ENCODE results near the gene MRAP.

Gene MRAP

DNA sequence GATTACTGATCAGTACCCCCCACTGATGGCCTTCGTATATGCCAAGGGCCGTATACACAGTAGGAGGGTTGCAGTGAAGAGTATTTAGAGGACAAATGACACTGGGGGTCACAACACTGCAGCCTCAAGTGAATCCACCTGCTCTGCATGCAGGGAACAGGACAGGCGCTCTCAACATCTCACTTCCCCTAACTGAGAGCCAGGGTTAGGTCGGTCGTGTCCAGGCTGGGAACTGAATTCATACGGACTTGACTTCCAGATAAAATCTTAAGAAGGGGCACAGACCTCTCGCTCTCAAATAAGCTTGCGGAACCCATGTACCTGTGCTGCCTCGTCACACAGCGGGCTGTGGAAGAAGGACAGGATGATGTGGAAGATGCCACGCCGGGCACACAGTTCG is 22.8 kb downstream of the MRAP start:
- in situ Hi-C loops (cut with MboI; ENCODE audit: low sequenced_read_pairs), result no loop called here

DNA sequence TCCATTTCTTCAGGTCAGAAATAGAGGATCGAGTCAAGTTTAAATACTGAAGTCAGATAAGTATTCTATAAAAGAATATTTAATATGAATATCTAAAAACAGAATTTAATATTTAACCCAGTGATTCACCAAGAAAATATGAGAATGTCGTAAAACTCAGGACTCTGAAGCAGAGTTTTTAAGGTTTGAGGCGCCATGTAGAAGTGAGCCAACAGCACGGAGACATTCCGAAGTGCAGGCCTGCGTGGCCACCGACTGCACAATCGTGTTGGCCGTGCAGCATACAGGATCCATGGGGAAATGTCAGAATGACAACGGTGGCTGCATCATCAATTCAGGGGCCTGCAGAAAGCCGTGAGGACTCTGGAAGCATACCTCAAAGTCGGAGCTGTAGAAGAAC is 23.4 kb downstream of the MRAP start:
- in situ Hi-C loops (cut with MboI; ENCODE audit: low sequenced_read_pairs), result no loop called here

GRCh38 chr21:32322676-32323075 is 24.0 kb downstream of the MRAP start:
- in situ Hi-C loops (cut with MboI; ENCODE audit: low sequenced_read_pairs), result no loop called here

DNA sequence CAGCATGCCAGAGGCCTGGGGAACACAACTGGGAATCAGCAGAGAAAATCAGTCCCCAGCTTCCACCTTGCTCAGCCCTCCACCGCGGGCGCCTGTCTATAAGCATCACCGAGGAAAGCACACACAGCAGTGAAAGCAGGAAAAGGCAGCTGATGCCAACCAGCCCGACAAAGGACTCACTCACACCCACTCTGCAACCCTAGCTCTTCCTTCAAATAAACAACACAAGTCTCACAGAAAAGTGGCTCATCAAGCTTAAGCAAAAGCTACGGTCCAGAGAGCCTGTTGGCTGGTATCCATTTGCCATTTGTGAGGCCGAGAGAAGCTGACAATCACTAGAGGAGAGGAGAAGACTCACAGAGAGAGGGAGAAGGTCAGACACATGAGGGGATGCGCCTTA is 27.1 kb downstream of the MRAP start:
- in situ Hi-C loops (cut with MboI; ENCODE audit: low sequenced_read_pairs), result no loop called here

DNA sequence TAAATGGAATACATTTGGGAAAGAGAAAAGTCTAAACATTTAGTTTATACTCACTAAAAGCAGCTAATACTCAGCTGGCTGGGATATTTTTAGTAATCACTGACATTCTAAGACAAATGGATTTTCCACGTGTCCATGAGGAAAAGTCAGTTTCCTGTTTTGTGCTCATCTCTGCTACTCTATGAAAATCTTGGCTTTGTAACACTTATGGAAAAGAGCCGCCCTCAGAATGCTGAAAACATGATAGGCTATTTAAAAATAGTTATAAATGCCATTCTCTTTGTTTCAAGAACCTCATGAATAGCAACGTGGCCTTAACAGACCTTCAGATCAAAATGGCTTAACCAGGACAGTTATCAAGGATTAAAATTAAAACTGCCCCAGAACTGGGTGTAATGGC is 29.9 kb downstream of the MRAP start:
- in situ Hi-C loops (cut with MboI; ENCODE audit: low sequenced_read_pairs), result no loop called here

DNA sequence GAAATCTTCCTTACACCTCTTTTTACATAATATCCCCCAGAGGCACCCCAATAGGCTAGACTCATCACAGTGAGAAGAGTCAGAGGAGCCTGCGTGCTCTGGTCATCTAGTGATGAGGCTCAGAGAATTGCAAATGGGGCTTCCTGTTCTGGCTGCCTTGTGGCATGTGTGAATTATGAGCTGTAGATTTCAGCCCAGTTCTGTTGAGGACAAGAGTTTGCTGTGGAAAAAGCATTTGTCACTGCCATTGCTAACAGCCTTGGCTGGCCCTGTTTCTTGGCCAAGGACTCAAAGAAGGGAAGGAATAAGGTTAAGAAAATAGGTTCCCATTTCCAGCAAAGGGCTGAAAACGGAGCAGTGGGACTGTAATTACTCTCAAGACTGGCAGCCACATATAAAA is 30.7 kb downstream of the MRAP start:
- in situ Hi-C loops (cut with MboI; ENCODE audit: low sequenced_read_pairs), result no loop called here

GRCh38 chr21:32329776-32330175 is 31.1 kb downstream of the MRAP start:
- in situ Hi-C loops (cut with MboI; ENCODE audit: low sequenced_read_pairs), result no loop called here

DNA sequence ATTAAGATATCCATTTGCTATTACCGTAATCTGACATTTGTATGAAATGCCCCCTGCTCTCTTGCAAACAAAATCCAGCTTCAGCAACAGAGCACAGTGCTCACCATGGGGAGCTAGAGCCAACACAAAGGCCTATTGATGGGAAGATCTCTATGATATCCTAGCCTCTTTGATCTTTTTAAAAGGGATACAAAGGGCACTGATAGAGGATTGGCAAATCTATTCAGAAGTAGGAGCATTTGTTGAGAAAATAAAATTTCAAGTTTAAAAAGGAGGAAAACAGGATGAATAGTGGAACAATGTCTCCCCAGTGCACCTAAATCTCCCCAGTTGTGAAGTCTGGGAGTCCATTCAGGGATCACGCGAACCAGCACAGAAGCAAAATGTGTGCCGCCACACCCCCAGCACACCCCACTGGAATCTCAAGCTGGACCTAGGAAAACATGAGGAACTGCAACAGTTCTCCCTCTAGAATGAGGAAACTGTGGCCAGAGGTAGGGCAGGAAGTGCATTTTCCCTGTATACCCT is 32.2 kb downstream of the MRAP start:
- in situ Hi-C loops (cut with MboI; ENCODE audit: low sequenced_read_pairs), result no loop called here

DNA sequence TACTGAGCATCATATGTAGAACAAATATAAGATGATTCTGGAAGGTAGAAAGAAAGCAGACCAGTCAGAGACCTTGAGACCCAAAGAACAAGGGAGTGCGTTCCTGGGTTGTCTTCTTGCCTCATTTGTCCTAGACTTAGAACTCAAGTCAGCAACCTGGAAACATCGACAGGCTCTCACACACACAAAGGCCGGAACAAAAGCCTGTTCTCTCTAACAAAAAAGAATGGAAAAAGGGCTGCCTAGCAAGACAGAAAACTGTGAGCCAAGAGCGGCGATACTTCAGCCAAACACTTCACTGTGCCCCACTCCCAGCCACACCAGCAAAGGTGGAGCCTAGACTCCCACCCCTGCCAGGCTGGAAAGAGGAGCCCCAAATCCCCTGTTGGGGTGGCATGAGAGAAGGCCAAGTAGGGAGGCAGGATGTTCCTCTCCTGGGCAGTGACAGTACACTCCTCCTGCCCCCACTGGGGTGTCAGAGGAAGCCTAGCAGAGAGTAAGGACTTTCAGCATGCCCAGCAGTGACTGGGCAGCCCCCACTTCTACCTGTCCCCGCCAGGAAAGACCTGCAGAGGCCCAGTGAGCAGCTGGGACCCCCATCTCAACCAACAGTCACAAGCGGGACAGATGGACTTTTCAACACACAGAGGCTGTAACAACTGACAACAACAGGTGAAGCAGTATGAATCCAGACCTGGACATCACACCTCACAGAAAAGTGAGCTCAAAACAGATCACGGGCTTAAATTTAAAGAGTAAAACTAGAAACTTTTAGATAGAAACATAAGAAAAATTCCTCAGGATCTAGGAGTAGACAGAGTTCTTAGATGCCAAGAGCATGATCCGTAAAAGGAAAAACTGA is 33.0 kb downstream of the MRAP start:
- in situ Hi-C loops (cut with MboI; ENCODE audit: low sequenced_read_pairs), result no loop called here

- in situ Hi-C loops (cut with MboI; ENCODE audit: low sequenced_read_pairs), result no loop called here
Measured at GRCh38 chr21:32332463-32332951, 33.9 kb downstream of the MRAP start.

DNA sequence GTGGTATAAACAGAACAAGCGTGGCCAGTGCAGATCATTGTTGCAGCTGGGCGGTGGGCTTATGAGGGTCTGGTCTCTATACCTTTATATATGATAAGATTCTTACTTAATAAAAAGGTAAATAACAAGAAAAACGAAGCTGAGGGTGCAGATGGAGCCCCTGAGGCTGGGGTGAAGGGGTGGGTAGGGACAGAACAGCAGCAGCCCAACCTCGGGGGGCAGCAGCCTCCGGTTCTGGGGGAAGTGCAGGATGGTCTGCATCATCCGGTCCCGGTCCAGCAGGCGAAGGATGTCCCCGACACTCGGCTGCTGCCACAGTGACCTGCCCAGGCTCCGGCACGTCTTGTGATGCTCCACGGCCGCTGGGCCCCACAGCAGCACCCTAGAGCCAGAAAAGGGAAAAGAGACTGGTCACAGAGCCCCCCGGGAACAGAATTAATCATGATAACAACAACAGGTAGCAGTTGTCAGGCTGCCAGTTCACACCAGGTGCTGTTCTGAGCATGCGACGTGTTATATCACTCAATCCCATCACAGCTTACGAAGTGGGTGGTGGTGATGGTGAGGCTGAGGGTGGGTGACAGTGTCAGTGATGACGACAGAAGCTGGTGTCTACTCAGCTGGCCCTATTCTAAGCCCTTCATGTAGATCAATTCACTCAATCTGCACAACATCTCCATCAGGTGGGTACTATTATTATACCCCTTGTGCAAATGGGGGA is 35.5 kb downstream of the MRAP start:
- in situ Hi-C loops (cut with MboI; ENCODE audit: low sequenced_read_pairs), result no loop called here

DNA sequence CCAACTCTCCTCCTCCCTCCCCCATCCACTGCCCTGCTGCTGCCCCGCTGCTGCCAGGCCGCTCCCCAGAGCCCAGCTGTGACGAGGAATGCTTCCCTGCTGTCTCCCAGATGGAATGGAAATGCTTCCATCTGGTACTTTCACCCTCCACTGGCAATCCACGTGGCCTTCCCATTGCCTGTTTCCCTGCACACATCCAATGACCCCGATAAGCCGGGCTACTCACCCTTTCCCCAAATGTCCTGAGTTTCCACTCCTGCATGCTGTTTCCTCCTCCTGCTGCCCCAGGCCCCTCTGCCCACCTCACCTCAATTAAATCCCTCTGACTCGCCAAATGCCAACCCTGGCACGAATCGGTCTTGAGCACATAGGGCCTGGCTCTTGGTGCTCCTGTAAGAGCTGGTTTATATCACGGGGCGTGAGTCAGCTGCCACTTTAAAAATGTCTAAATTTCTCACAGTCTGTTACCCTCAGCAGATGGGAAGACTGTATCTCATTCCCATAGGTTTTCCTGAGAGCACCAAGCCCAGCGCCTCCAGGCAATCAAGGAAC is 36.4 kb downstream of the MRAP start:
- in situ Hi-C loops (cut with MboI; ENCODE audit: low sequenced_read_pairs), result no loop called here

DNA sequence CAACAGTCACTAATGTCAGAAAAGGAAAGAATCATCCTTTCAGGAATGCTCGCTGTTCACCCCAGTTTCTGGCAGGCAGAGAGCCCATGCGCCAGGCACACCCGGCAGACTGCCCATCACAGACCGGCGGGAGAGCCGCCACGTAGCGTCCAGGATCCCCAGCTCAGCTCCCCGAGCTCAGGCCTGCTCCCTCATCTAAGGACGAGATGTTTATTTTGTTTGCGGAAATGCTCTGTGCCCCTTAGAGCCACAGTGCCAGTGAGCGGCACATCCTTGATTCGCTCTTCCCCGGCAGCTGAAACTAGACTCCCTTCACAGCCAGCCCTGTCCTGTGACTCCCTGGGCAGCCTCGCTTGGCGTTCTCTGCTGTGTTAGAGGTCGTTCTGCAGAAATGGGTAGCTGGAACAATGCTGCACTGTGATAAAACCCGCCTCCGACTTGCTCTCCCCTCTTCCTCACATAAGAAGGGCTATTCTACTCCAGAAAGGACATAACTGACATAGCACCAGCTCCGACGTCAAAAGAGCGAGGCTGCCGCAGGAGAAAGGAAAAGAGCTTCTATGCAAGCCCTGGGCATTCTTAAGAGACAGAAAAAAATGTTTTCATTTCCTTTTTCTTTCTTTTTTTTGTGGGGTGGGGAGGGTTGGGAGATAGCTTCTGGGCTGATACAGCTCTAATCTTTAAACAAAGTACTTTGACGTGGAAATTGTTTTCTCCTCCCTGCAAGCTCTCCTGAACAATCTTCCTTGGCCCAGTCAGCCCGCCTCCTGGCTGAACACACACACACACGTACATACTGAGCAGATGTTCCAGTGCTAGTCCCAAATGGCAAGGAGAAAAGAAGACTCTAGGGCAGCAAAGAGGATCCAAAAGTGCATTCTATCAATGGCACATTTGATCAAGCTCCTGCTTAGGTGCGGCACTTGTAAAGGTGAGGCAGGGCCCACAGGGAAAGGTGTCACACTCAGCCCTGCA is 37.2 kb downstream of the MRAP start:
- in situ Hi-C loops (cut with MboI; ENCODE audit: low sequenced_read_pairs), result no loop called here

DNA sequence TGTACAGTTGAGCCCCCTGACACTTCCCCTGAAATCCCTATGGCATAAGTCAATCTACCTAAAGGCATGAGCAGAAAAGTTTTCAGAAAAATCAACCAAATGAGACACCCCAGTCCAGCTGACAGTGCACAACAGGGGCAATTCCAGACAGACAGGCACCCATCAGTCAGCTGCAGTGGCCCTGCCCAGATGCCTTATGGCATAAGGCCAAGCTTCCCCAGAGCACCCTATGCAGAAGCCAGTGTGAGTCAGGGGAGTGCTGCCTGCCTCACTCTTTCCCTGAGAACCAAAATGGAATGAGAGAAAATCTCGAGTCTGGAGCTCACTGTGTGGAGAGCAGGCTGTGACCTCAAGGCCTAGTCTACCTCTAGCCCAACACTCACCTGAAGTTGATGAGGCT is 38.1 kb downstream of the MRAP start:
- in situ Hi-C loops (cut with MboI; ENCODE audit: low sequenced_read_pairs), result no loop called here

DNA sequence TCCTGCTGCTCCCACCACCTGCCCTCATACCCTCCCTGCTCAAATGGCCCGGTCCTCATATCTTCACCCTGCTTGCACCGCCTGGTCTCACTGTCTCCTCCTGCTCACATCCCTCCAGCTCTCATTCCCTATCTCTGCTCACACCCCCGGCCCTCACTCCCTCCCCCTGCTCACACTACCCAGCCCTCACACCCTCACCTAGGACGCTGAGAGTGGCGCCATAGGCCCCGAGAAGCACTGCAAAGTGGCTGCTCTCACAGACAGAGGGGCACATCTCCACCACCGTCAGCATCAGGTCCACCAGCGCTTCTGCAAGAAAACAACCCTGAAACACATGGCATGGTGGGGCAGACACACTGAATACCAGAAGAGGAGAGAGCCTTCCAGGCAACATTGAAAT is 38.6 kb downstream of the MRAP start:
- in situ Hi-C loops (cut with MboI; ENCODE audit: low sequenced_read_pairs), result no loop called here

DNA sequence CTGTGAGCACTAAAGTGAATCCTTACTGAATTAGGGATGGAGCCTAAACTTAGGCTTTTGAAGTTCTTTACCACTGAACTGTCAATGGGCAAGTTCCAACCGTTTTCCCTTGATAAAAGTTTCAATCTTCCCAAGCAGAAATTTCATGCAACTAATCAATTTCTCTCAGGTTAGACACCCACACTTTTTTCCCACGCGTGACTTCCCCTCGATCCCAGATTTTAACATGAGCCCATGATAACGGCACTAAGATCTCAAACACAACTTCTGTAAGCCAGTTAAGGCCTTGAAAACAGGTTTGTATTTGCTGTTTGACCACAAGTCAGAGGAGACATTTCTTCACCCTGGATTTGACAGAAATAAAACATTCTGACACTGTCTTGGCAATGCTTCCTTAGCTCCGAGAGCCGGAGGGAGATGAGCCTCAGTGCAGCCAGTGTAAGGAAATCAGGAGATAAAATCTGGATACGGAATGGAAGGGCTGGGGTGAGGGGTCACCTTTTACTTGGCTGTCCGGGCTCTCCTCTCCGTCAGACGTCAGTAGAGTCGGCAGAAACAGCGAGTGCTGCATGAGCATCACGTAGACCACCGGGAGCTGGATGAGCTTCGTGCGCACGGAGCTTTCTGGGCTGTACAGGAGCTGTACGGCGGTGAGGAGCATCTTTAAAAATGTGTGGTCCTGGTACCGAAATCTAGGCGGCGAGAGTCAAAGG is 39.7 kb downstream of the MRAP start:
- in situ Hi-C loops (cut with MboI; ENCODE audit: low sequenced_read_pairs), result no loop called here

- in situ Hi-C loops (cut with MboI; ENCODE audit: low sequenced_read_pairs), result no loop called here
Measured at GRCh38 chr21:32340863-32341848, 42.5 kb downstream of the MRAP start.

DNA sequence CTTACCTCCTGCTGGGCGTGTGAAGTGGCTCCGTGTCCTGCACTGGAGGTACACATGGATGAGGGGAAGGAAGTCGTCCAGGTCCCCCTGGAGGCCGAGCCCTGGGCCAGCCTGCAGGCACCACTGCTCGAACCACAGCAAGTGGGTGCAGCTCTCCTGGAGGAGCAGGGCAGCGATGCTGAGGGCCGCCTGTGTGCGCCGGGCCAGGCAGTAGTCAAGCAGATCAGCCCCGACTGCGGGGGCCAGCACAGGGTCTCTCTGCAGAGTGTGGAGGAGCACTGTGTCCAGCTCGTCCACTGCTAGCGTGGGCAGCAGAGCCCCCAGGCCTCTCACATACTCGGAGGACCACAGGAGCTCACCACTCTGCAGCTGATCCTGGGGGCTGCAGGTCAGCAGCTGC is 48.3 kb downstream of the MRAP start:
- in situ Hi-C loops (cut with MboI; ENCODE audit: low sequenced_read_pairs), result no loop called here

GRCh38 chr21:32347351-32347750 is 48.7 kb downstream of the MRAP start:
- in situ Hi-C loops (cut with MboI; ENCODE audit: low sequenced_read_pairs), result no loop called here
